ENCODE results near the gene NRARP.
"Not testable (repeated sequence)": the region's sequence is repeated elsewhere in the genome, so short reads cannot be mapped to it uniquely, and the experiment has no call there.

Gene NRARP

GRCh38 chr9:137262909-137263285, 39.2 kb downstream of the NRARP start:
- DNase-seq (ENCODE audit: low read depth, low spot score) = no peak

DNA sequence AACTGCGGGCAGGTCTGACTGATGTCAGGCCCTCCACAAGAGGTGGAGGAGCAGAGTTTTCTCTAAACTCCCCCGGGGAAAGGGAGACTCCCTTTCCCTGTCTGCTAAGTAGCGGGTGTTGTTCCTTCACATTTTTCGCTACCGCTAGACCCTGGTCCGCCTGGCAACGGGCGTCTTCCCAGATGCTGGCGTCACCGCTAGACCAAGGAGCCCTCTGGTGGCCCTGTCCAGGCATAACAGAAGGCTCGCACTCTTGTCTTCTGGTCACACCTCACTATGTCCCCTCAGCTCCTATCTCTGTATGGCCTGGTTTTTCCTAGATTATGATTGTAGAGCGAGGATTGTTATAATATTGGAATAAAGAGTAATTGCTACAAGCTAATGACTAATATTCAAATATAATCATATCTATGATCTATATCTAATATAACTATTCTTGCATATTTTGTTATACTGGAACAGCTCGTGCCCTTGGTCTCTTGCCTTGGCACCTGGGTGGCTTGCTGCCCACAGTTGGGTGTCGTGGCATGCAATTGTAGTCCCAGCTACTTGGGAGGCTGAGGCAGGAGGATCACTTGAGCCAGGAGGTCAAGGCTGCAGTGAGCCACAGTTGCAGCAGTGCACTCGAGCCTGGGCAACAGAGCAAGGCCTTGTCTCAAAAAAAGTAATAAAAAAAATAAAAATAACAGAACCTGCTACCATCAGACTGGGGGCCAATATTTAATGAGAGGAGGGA, 39.7 kb downstream of the NRARP start:
- not testable (repeated sequence) for DNase-seq (ENCODE audit: low read depth, low spot score)

DNA sequence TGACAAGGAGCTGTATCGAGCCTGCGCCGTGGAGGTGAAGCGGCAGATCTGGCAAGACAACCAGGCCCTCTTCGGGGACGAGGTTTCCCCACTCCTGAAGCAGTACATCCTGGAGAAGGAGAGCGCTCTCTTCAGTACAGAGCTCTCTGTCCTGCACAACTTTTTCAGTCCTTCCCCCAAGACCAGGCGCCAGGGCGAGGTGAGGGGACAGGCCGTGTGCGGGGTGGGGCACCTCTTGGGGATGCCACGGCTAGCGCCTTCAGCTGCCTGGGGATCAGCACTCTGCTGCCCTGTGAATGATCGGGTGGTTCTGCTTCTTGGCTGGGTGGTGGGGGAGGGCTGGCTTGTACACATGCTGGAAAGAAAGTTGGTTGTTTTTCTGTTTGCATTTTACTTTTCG, 45.2 kb downstream of the NRARP start:
- DNase-seq (ENCODE audit: low read depth, low spot score) = no peak

GRCh38 chr9:137256362-137256761, 45.7 kb downstream of the NRARP start:
- DNase-seq (ENCODE audit: low read depth, low spot score) = no peak

DNA sequence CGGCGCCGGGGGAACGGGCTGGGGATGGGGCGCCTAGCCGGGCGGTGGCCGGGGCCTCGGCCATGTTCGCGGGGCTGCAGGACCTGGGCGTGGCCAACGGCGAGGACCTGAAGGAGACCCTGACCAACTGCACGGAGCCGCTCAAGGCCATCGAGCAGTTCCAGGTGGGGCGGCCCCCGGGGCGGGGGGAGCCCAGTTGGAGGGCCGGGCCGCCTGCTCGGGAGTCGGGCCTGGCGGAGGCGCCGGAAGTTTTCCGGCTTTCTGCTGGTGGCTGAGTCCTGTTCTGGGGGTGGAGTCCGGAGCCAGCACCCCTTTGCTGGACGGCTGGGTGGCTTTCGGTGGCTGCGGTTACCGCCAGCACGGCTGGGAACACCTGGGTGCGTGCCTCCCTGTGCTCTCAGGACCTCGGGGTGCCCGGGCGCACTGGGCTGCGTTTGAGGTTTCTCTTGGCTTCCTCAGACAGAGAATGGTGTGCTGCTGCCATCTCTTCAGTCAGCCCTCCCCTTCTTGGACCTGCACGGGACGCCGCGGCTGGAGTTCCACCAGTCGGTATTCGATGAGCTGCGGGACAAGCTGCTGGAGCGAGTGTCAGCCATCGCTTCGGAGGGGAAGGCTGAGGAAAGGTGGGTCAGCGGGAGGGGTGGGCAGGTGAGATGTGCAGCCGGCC, 46.5 kb downstream of the NRARP start:
- DNase-seq (ENCODE audit: low read depth, low spot score) = no peak

GRCh38 chr9:137254624-137255447, 47.2 kb downstream of the NRARP start, which contains the start of gene NELFB:
TSS of gene NELFB (plus strand) at chr9:137255327.
- DNase-seq (ENCODE audit: low read depth, low spot score) = no peak

- no peak for DNase-seq (ENCODE audit: low read depth, low spot score)
These were observed 48.1 kb downstream of the NRARP start for GRCh38 chr9:137253717-137254623.

GRCh38 chr9:137252555-137253506, 49.2 kb downstream of the NRARP start:
- DNase-seq (ENCODE audit: low read depth, low spot score) = no peak

GRCh38 chr9:137251490-137252268, 50.4 kb downstream of the NRARP start:
- no peak for DNase-seq (ENCODE audit: low read depth, low spot score)

DNA sequence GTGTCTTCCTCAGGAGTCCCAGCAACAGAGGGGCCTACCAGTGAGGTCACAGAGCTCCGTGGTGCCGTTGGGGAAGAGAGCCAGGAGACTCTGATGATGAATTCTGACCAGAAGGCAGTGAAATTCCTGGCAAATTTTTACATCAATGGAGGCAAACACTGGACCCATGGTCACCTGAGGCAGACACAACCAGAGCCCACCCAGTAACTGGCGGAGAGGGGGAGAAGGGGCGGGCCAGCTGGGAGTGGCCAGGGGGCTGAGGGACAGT, 50.9 kb downstream of the NRARP start, which contains the start of gene STPG3:
Gene STPG3, plus strand, starts transcription at position 93 of the 268 bp plus-strand sequence. Its CDS starts 1 bp downstream, at position 94.
- DNase-seq (ENCODE audit: low read depth, low spot score) = no peak

- DNase-seq (ENCODE audit: low read depth, low spot score) = no peak
These were observed 51.5 kb downstream of the NRARP start for GRCh38 chr9:137250329-137251193.
